Right atrium auricular region (tissue), 2 donors: ENCODE measurements around the gene OPN1SW. TPM values are rescaled to one million over a fixed set of nuclear protein-coding genes. Genes with fewer than 3 reads are reported as not detected.

Experiments
- DNase-seq: peaks from one replicate; pipeline ENCODE4 v3.0.0-alpha.2; 2019; ENCODE audit warnings: low spot score
- H3K27ac ChIP-seq, 2 donors: fragments of 200-600 bp; sonication (generic); 1 replicate in 1 of 2; 2 replicates in 1 of 2; pipeline ENCODE4 v1.5.1; 2016 to 2019
- H3K27me3 ChIP-seq, 2 donors: fragments of 200-600 bp; sonication (generic); one replicate each; pipeline versions ENCODE4 v1.5.1 to v1.6.0; 2017 to 2019
- H3K36me3 ChIP-seq: fragments of 200-600 bp; sonication (generic); one replicate; pipeline ENCODE4 v1.5.1; 2016
- H3K4me1 ChIP-seq, 2 donors: fragments of 200-600 bp; sonication (generic); one replicate each; pipeline versions ENCODE4 v1.5.1 to v1.6.0; 2017 to 2019
- H3K4me3 ChIP-seq, 2 donors: fragments of 200-600 bp; sonication (generic); 1 replicate in 1 of 2; 2 replicates in 1 of 2; pipeline ENCODE4 v1.5.1; 2017 to 2019; ENCODE audit warnings: mild to moderate bottlenecking in 1 of 2, moderate library complexity in 1 of 2
- H3K9me3 ChIP-seq, 2 donors: fragments of 200-600 bp; sonication (generic); one replicate each; pipeline ENCODE4 v1.5.1; 2019
- CTCF ChIP-seq, 2 donors: fragments of 200-600 bp; sonication (generic); IDR thresholded peaks; one replicate each; pipeline ENCODE4 v1.5.1; 2019; ENCODE audit warnings: antibody characterized with exemption in 2 of 2
- total RNA-seq, 2 donors: library from RNA; depleted of rRNA; stranded (reverse); fragments of >200 nt; gene quantifications; one replicate each; pipeline ENCODE4 v1.1.0, GENCODE V29; 2016

The OPN1SW gene
- total RNA-seq, 2 donors from 2014 or later: not detected

- no peaks in the 10 kb centered on the region for H3K9me3 ChIP-seq
- H3K27ac ChIP-seq: peak overlapping the region in 1 of 2 donors; percentile 64
- H3K4me1 ChIP-seq: peaks cover 0 to 16% of the 10 kb centered on the region in 2 donors
- peaks cover 87% of the 10 kb centered on the region for H3K36me3 ChIP-seq
- TF ChIP-seq CTCF (IDR thresholded peaks at IDR 0.05): no peak
- DNase-seq: no peak
- no peak overlapping the region for H3K4me3 ChIP-seq
- H3K27me3 ChIP-seq: no peaks in the 10 kb centered on the region
These were observed 8.0 kb downstream of the OPN1SW start for GRCh38 chr7:128767475-128768110.

- H3K36me3 ChIP-seq: peaks cover 85% of the 10 kb centered on the region
- TF ChIP-seq CTCF (IDR thresholded peaks at IDR 0.05): no peak
- no peak for DNase-seq
- H3K4me1 ChIP-seq: peaks cover 0 to 6% of the 10 kb centered on the region in 2 donors
- no peak overlapping the region for H3K4me3 ChIP-seq
- no peaks in the 10 kb centered on the region for H3K9me3 ChIP-seq
- no peaks in the 10 kb centered on the region for H3K27me3 ChIP-seq
- H3K27ac ChIP-seq: no peak overlapping the region
These were observed 12.1 kb downstream of the OPN1SW start for GRCh38 chr7:128763541-128763940.

- TF ChIP-seq CTCF (IDR thresholded peaks at IDR 0.05): no peak
- Histone ChIP-seq H3K9me3 (no peaks in the 10 kb centered on the region), H3K4me1 (peaks cover 0 to 16% of the 10 kb centered on the region in 2 donors), H3K27ac (peak overlapping the region in 1 of 2 donors; percentile 13), H3K27me3 (no peaks in the 10 kb centered on the region), H3K4me3 (no peak overlapping the region), H3K36me3 (peaks cover 69% of the 10 kb centered on the region)
- no peak for DNase-seq
These were observed 16.4 kb downstream of the OPN1SW start for GRCh38 chr7:128759242-128759641.

GRCh38 chr7:128758553-128758952 is 17.0 kb downstream of the OPN1SW start:
- Histone ChIP-seq H3K4me1 (peaks cover 0 to 16% of the 10 kb centered on the region in 2 donors), H3K36me3 (peaks cover 71% of the 10 kb centered on the region), H3K9me3 (no peaks in the 10 kb centered on the region), H3K27ac (peak overlapping the region in 1 of 2 donors; percentile 13), H3K27me3 (no peaks in the 10 kb centered on the region), H3K4me3 (no peak overlapping the region)
- no peak for DNase-seq
- TF ChIP-seq CTCF (IDR thresholded peaks at IDR 0.05): no peak

- H3K27me3 ChIP-seq: no peaks in the 10 kb centered on the region
- H3K27ac ChIP-seq: peak overlapping the region; percentile 49 to 79
- DNase-seq: no peak
- TF ChIP-seq CTCF (IDR thresholded peaks at IDR 0.05): no peak
- H3K4me3 ChIP-seq: no peak overlapping the region
- H3K36me3 ChIP-seq: peaks cover 71% of the 10 kb centered on the region
- H3K4me1 ChIP-seq: peaks cover 0 to 29% of the 10 kb centered on the region in 2 donors
- no peaks in the 10 kb centered on the region for H3K9me3 ChIP-seq
These were observed 18.4 kb downstream of the OPN1SW start for GRCh38 chr7:128757203-128757602.
